Esophagus muscularis mucosa (tissue), 4 donors: ENCODE measurements around the gene TRIM38.

Experiments used
- EP300 ChIP-seq: sonication (generic); formaldehyde crosslinking; IDR thresholded peaks from one replicate; pipeline ENCODE4 v1.6.1; 2017; ENCODE audit warnings: antibody characterized with exemption
- POLR2A ChIP-seq: fragments of 450-650 bp; IDR thresholded peaks from one replicate; pipeline ENCODE4 v1.6.1; 2017; ENCODE audit warnings: antibody characterized with exemption, moderate library complexity, mild to moderate bottlenecking, low read depth
- POLR2AphosphoS5 ChIP-seq, 2 donors: sonication (generic); formaldehyde crosslinking; IDR thresholded peaks; one replicate each; pipeline ENCODE4 v1.6.1; 2017; ENCODE audit warnings: antibody characterized with exemption in 2 of 2
- TF ChIP-seq, protein P1 (sequence below), 3 experiments: fragments of 200-600 bp in 2 of 3; fragments of 450-650 bp in 1 of 3; sonication (generic) in 2 of 3; IDR thresholded peaks; one replicate each; pipeline ENCODE4 v1.5.1; 2017 to 2019; ENCODE audit warnings: antibody characterized with exemption in 3 of 3, mild to moderate bottlenecking in 2 of 3, moderate library complexity in 1 of 3

DNA sequence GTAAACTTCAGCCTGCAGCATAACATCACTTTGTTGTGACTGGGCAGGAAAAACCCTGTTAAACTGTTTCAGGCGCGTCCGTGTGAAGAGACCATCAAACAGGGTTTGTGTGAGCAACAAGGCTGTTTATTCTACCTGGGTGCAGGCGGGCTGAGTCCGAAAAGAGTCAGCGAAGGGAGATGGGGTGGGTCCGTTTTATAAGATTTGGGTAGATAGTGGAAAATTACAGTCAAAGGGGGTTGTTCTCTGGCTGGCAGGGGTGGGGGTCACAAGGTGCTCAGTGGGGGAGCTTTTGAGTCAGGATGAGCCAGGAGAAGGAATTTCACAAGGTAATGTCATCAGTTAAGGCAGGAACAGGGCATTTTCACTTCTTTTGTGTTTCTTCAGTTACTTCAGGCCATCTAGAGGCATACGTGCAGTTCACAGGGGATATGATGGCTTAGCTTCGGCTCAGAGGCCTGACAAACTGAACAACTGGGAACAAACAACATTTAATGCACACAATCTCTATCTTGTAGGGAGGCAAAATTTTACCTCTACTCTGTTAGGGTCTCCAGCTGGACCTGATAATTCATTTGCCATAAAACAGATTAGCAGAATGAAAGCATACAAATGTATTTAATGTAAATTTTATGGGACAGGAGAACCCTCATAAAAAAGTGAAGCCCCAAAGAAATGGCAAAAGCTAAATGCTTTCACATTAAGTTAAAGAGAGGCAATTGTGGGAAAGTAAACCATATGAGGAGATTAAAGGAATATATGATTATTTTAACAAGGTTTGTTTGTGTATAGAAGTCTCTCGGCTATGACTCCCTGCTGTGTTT is 66.4 kb downstream of the TRIM38 start:
- TF ChIP-seq, protein P1, sequence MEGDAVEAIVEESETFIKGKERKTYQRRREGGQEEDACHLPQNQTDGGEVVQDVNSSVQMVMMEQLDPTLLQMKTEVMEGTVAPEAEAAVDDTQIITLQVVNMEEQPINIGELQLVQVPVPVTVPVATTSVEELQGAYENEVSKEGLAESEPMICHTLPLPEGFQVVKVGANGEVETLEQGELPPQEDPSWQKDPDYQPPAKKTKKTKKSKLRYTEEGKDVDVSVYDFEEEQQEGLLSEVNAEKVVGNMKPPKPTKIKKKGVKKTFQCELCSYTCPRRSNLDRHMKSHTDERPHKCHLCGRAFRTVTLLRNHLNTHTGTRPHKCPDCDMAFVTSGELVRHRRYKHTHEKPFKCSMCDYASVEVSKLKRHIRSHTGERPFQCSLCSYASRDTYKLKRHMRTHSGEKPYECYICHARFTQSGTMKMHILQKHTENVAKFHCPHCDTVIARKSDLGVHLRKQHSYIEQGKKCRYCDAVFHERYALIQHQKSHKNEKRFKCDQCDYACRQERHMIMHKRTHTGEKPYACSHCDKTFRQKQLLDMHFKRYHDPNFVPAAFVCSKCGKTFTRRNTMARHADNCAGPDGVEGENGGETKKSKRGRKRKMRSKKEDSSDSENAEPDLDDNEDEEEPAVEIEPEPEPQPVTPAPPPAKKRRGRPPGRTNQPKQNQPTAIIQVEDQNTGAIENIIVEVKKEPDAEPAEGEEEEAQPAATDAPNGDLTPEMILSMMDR (IDR thresholded peaks at IDR 0.05), result no peak
- TF ChIP-seq POLR2AphosphoS5 (IDR thresholded peaks at IDR 0.05) (no peak), POLR2A (no peak), EP300 (no peak)
